Right hindlimb (tissue), 1 donor: ENCODE results near the gene SUPT5H.

Experiments used
- DNase-seq: peaks from one replicate; pipeline ENCODE4 v3.0.0-alpha.2; 2018

The SUPT5H gene

GRCh38 chr19:39445196-39446111 lies at the start of gene SUPT5H:
Gene SUPT5H (plus strand): TSS chr19:39445582. CDS start chr19:39445891, 309 bp downstream.
- DNase-seq, result peak; percentile 98

- peak; percentile 91 for DNase-seq
These were observed 47.8 kb upstream of the SUPT5H start for GRCh38 chr19:39397360-39398296.

- no peak for DNase-seq
These were observed 47.0 kb upstream of the SUPT5H start for GRCh38 chr19:39398297-39398864.

GRCh38 chr19:39399668-39400050 lies 45.7 kb upstream of the SUPT5H start:
- no peak for DNase-seq

GRCh38 chr19:39400061-39400460 lies 45.3 kb upstream of the SUPT5H start:
- DNase-seq, result no peak

GRCh38 chr19:39401070-39401548 lies 44.3 kb upstream of the SUPT5H start:
- DNase-seq, result no peak

GRCh38 chr19:39401549-39402345 lies 43.6 kb upstream of the SUPT5H start:
- no peak for DNase-seq

GRCh38 chr19:39402346-39403300 lies 42.8 kb upstream of the SUPT5H start:
- peak; percentile 95 for DNase-seq

- DNase-seq, result peak; percentile 98
These were observed 41.8 kb upstream of the SUPT5H start for GRCh38 chr19:39403331-39404312.

- DNase-seq, result no peak
These were observed 40.0 kb upstream of the SUPT5H start for GRCh38 chr19:39405261-39405957.

GRCh38 chr19:39405958-39406655 lies 39.3 kb upstream of the SUPT5H start:
- DNase-seq, result no peak

GRCh38 chr19:39406656-39407409 lies 38.5 kb upstream of the SUPT5H start, which contains the start of gene ZFP36:
Gene ZFP36 (plus strand): TSS chr19:39406847. CDS start chr19:39406905, 58 bp downstream.
- peak; percentile 94 for DNase-seq

- DNase-seq, result no peak
These were observed 38.0 kb upstream of the SUPT5H start for GRCh38 chr19:39407410-39407659.

GRCh38 chr19:39407660-39408391 lies 37.6 kb upstream of the SUPT5H start:
- no peak for DNase-seq

GRCh38 chr19:39408392-39409207 lies 36.8 kb upstream of the SUPT5H start:
- DNase-seq, result no peak
